K562 (cell line): ENCODE data around the gene ANKLE2. TPM values are rescaled to one million over a fixed set of nuclear protein-coding genes. Genes with fewer than 3 reads are reported as not detected.

ENCODE experiments used
- ATAC-seq: fragments of 200-7000 bp; cut with Tn5 transposase; 3 replicates; pipeline ENCODE4 v1.9.1; 2020; ENCODE audit warnings: moderate library complexity
- BruUV-seq: library from RNA; stranded (reverse); fragments of 400-500 nt; replicated peaks from 2 replicates; lab custom pipeline; 2021; lab: Mats Ljungman, UMichigan
- CTCF ChIA-PET: fragments of 300-600 bp; formaldehyde crosslinking; extraction: SDS; loops from one replicate; lab custom pipeline; 2021; ENCODE audit warnings: low intra/inter-chr PET ratio; lab: Yijun Ruan, JAX
- POLR2A ChIA-PET: fragments of 300-600, 350-650 bp; sonication (Branson Sonifier 250); formaldehyde crosslinking; extraction: SDS; loops from one replicate; lab custom pipeline; 2021; ENCODE audit warnings: antibody characterized with exemption, inconsistent platforms; lab: Yijun Ruan, JAX
- DNase-seq, 4 experiments: peaks; one replicate each; pipeline versions ENCODE4 v3.0.0 to v3.0.0-alpha.2; 2011 to 2018; ENCODE audit warnings: low spot score in 3 of 4, mixed read lengths in 3 of 4; ENCODE audit errors: extremely low read depth in 1 of 4
- FAIRE-seq: peaks from 2 replicates; lab custom pipeline; 2011; peaks lifted over from hg19 to GRCh38; lab: Jason Lieb, UNC
- H2AFZ ChIP-seq: 2 replicates; pipeline ENCODE4 v1.6.0; 2011; ENCODE audit warnings: low read depth, low read length, control low read depth, inconsistent platforms
- H3K27ac ChIP-seq: fragments of 200-600 bp; 3 replicates; pipeline ENCODE4 v1.8.0; 2011; ENCODE audit warnings: low read depth, mild to moderate bottlenecking, control low read depth, inconsistent platforms, low read length, moderate library complexity, mixed read lengths; ENCODE audit errors: extremely low read depth
- H3K27me3 ChIP-seq, 2 experiments: fragments of 300-600 bp in 1 of 2; 2 replicates in 1 of 2; 3 replicates in 1 of 2; pipeline versions ENCODE4 v1.6.0 to v1.8.0; 2011; ENCODE audit warnings: inconsistent platforms in 2 of 2, low read length in 2 of 2, mild to moderate bottlenecking in 1 of 2, mixed read lengths in 1 of 2, moderate library complexity in 1 of 2; ENCODE audit not compliant: control insufficient read depth in 2 of 2, insufficient read depth in 2 of 2
- H3K36me3 ChIP-seq: fragments of 300-600 bp; 3 replicates; pipeline ENCODE4 v1.8.0; 2011; ENCODE audit warnings: mild to moderate bottlenecking, low read length, inconsistent platforms; ENCODE audit not compliant: control insufficient read depth, insufficient read depth
- H3K4me1 ChIP-seq, 2 experiments: fragments of 200-600 bp in 1 of 2; replicated peaks in 1 of 2; 2 replicates in 1 of 2; 3 replicates in 1 of 2; pipeline versions ENCODE4 v1.5.1 to v1.8.0; 2011; ENCODE audit warnings: inconsistent platforms in 2 of 2, low read length in 2 of 2, mild to moderate bottlenecking in 1 of 2, mixed read lengths in 1 of 2, moderate library complexity in 1 of 2; ENCODE audit not compliant: control insufficient read depth in 2 of 2, insufficient read depth in 2 of 2
- H3K4me2 ChIP-seq: 2 replicates; pipeline ENCODE4 v1.6.1; 2011; ENCODE audit warnings: low read length, control low read depth, inconsistent platforms, mixed read lengths; ENCODE audit not compliant: insufficient read depth
- H3K4me3 ChIP-seq: fragments of 200-600 bp; sonication (generic), shearing (Covaris generic); 2 replicates; pipeline ENCODE4 v1.5.1; 2016; ENCODE audit warnings: control low read depth, inconsistent platforms
- H3K79me2 ChIP-seq: fragments of 200-600 bp; 3 replicates; pipeline ENCODE4 v1.8.0; 2011; ENCODE audit warnings: low read length, inconsistent platforms; ENCODE audit not compliant: control insufficient read depth, insufficient read depth
- H3K9ac ChIP-seq, 2 experiments: 2 replicates each; pipeline versions ENCODE4 v1.6.0 to v1.6.1; 2011; ENCODE audit warnings: low read depth in 2 of 2, low read length in 2 of 2, control low read depth in 1 of 2, inconsistent platforms in 1 of 2, mild to moderate bottlenecking in 1 of 2, mixed read lengths in 1 of 2; ENCODE audit not compliant: insufficient read depth in 1 of 2
- H3K9me1 ChIP-seq: one replicate; pipeline ENCODE4 v1.6.0; 2011; ENCODE audit warnings: inconsistent platforms, mild to moderate bottlenecking, low read length, moderate library complexity; ENCODE audit not compliant: control insufficient read depth, insufficient read depth
- H3K9me3 ChIP-seq: replicated peaks from 2 replicates; pipeline ENCODE4 v1.5.1; 2011; ENCODE audit warnings: low read depth, low read length, inconsistent platforms; ENCODE audit not compliant: control insufficient read depth, insufficient read depth
- H4K20me1 ChIP-seq: replicated peaks from 2 replicates; pipeline ENCODE4 v1.6.1; 2011; ENCODE audit warnings: low read length, inconsistent platforms, mixed read lengths; ENCODE audit not compliant: control insufficient read depth, insufficient read depth
- CAMTA2 ChIP-seq: fragments of 250-450 bp; sonication (Bioruptor Pico); conservative IDR thresholded peaks from 2 replicates; pipeline ENCODE4 v1.5.1; 2022
- MCM2 ChIP-seq: fragments of 450-650 bp; IDR thresholded peaks from 2 replicates; pipeline ENCODE4 v1.6.1; 2017; ENCODE audit warnings: low read depth, mild to moderate bottlenecking
- NUFIP1 ChIP-seq: fragments of 450-650 bp; IDR thresholded peaks from 2 replicates; pipeline ENCODE4 v1.6.1; 2018; ENCODE audit not compliant: partially characterized antibody
- WGBS: fragments of 100-300 bp; shearing (Covaris generic); methylation state at CpG from one replicate; pipeline ENCODE4 v1.1.6; 2016; ENCODE audit warnings: low coverage, mixed read lengths; ENCODE audit not compliant: insufficient coverage; ENCODE audit errors: missing lambda C conversion rate; 5-methylcytosine and 5-hydroxymethylcytosine counted together
- in situ Hi-C: fragments of 300-500 bp; cut with MboI; formaldehyde crosslinking; loops from 4 replicates; pipeline ENCODE4 v1.15.0; 2018; ENCODE audit warnings: inconsistent platforms, mixed read lengths
- intact Hi-C: fragments of 100-400 bp; cut with micrococcal nuclease; formaldehyde crosslinking; loops from 2 replicates; pipeline ENCODE4 v1.14.2; 2022
- polyA plus RNA-seq, 8 experiments: library from polyadenylated mRNA; depleted of rRNA in 4 of 8; stranded (reverse) in 5 of 8; unstranded in 3 of 8; fragments of >200 nt; fragmentation: Nextera tagmentation in 2 of 8; fragmentation: Illumina TruSeq in 1 of 8; extraction: Ambion mirVana in 2 of 8; extraction: Trizol in 1 of 8; gene quantifications; 2 replicates each; pipeline versions ENCODE4 v1.2.1 to v1.2.3, GENCODE V29; 2011 to 2014; ENCODE audit warnings: inconsistent platforms in 1 of 8, missing spikeins in 1 of 8
- total RNA-seq, 7 experiments: library from RNA; depleted of rRNA in 6 of 7; stranded (reverse); fragments of >200 nt in 6 of 7; fragmentation: Illumina TruSeq in 2 of 7; extraction: Trizol in 2 of 7; gene quantifications; 2 replicates each; pipeline versions ENCODE4 v1.2.1 to v1.2.3, GENCODE V29; 2011 to 2021; ENCODE audit warnings: low replicate concordance in 1 of 7
- TF ChIP-seq, protein P1 (sequence below): fragments of 250-450 bp; sonication (Bioruptor Pico); IDR thresholded peaks from 2 replicates; pipeline ENCODE4 v1.5.0; 2021; ENCODE audit warnings: mild to moderate bottlenecking, borderline replicate concordance

The ANKLE2 gene
- total and polyA plus RNA-seq, 9 of the 15 experiments (the other 6 are each of a cell fraction or from before 2014, with no cell fraction given), result 3.2 to 57.7 (median 45.6) TPM

DNA sequence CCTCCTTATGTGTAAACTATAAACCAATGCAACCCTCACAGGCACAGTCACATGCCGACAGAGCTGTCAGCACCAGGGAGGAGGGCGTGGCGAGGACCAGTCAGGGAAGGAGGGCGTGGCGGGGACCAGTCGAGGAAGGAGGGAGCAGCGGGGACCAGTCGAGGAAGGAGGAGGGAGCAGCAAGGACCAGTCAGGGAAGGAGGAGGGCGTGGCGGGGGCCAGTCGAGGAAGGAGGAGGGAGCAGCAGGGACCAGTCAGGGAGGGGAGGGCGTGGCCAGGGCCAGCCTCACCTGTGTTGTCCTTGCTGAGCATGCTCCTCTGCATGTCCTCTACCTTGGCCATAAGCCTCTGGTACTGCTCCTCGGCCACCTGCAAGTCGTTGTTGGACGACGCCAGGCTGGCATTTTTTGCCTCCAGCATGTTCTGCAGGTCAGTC lies 42.8 kb upstream of the ANKLE2 start:
- CTCF ChIA-PET, result no interaction called here
- Histone ChIP-seq H3K36me3 (peaks cover 85% of the 10 kb centered on the region), H3K4me1 (peaks cover 0 to 16% of the 10 kb centered on the region in 2 experiments; a peak in 3 of 5 replicates), H3K9me3 (no peaks in the 10 kb centered on the region), H3K27me3 (no peaks in the 10 kb centered on the region), H2AFZ (no peak overlapping the region), H3K9ac (no peak overlapping the region), H3K27ac (no peak overlapping the region), H3K4me3 (no peak overlapping the region), H3K4me2 (no peak overlapping the region), H3K9me1 (peaks cover 8% of the 10 kb centered on the region), H4K20me1 (peaks cover 24% of the 10 kb centered on the region), H3K79me2 (peaks cover 28% of the 10 kb centered on the region)
- no peak for FAIRE-seq
- peak; percentile 64 for ATAC-seq
- POLR2A ChIA-PET, result no interaction called here
- WGBS, result 70% methylated on average over 4 of the region's 16 CpGs
- peak; percentile 25 to 36 (median 30) for DNase-seq
- no TSS peak for BruUV-seq
- in situ Hi-C loops, result no loop called here
- intact Hi-C loops, result no loop called here
- no peak for TF ChIP-seq CAMTA2

DNA sequence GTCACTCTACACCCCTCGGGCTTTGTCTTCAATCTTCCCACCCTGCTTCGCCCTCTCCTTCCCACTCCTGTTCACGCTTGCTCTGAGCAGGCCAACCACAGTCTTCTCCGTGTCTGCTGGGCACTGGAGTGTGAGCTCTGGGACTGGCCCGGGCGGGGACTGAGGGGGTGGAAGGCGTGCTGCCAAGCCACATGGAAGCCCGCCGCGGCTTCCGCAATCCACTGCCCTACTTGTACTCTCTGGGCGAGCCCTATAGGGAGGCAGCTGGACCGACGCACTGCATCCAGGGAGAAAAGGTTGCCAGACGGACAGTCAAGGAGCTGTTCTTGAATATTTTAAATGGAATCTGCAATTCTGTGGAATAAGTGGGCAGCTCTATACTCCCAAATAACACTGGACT lies 42.3 kb upstream of the ANKLE2 start:
- Histone ChIP-seq H3K4me3 (no peak overlapping the region), H3K79me2 (peaks cover 28% of the 10 kb centered on the region), H3K36me3 (peaks cover 88% of the 10 kb centered on the region), H3K27me3 (no peaks in the 10 kb centered on the region), H3K4me1 (peaks cover 0 to 16% of the 10 kb centered on the region in 2 experiments; a peak in 3 of 5 replicates), H3K9ac (no peak overlapping the region), H3K27ac (no peak overlapping the region), H3K9me1 (peaks cover 8% of the 10 kb centered on the region), H3K4me2 (no peak overlapping the region), H4K20me1 (peaks cover 24% of the 10 kb centered on the region), H2AFZ (no peak overlapping the region), H3K9me3 (no peaks in the 10 kb centered on the region)
- intact Hi-C loops, result no loop called here
- FAIRE-seq (no peak), ATAC-seq (no peak), DNase-seq (no peak)
- TF ChIP-seq NUFIP1 (no peak), MCM2 (no peak)
- TF ChIP-seq, protein P1, sequence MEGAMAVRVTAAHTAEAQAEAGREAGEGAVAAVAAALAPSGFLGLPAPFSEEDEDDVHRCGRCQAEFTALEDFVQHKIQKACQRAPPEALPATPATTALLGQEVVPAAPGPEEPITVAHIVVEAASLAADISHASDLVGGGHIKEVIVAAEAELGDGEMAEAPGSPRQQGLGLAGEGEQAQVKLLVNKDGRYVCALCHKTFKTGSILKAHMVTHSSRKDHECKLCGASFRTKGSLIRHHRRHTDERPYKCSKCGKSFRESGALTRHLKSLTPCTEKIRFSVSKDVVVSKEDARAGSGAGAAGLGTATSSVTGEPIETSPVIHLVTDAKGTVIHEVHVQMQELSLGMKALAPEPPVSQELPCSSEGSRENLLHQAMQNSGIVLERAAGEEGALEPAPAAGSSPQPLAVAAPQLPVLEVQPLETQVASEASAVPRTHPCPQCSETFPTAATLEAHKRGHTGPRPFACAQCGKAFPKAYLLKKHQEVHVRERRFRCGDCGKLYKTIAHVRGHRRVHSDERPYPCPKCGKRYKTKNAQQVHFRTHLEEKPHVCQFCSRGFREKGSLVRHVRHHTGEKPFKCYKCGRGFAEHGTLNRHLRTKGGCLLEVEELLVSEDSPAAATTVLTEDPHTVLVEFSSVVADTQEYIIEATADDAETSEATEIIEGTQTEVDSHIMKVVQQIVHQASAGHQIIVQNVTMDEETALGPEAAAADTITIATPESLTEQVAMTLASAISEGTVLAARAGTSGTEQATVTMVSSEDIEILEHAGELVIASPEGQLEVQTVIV (CRISPR knock-in tag), result no peak
- in situ Hi-C loops, result no loop called here
- 98% methylated on average over 8 of the region's 15 CpGs for WGBS
- ChIA-PET CTCF (no interaction called here), POLR2A (interaction anchor here (0.6 kb wide), 1 partner anchor 19 kb away, joined by 3 read pairs; no protein-coding TSS in a partner anchor)
- no TSS peak for BruUV-seq
